Fibroblast of upper back skin (primary cell): Measurements from ENCODE around the gene STAP2.
"Not testable (repeated sequence)": the region's sequence is repeated elsewhere in the genome, so short reads cannot be mapped to it uniquely, and the experiment has no call there.

Experiments
- DNase-seq: peaks from one replicate; pipeline ENCODE4 v3.0.0-alpha.2; 2013

Gene STAP2

DNA sequence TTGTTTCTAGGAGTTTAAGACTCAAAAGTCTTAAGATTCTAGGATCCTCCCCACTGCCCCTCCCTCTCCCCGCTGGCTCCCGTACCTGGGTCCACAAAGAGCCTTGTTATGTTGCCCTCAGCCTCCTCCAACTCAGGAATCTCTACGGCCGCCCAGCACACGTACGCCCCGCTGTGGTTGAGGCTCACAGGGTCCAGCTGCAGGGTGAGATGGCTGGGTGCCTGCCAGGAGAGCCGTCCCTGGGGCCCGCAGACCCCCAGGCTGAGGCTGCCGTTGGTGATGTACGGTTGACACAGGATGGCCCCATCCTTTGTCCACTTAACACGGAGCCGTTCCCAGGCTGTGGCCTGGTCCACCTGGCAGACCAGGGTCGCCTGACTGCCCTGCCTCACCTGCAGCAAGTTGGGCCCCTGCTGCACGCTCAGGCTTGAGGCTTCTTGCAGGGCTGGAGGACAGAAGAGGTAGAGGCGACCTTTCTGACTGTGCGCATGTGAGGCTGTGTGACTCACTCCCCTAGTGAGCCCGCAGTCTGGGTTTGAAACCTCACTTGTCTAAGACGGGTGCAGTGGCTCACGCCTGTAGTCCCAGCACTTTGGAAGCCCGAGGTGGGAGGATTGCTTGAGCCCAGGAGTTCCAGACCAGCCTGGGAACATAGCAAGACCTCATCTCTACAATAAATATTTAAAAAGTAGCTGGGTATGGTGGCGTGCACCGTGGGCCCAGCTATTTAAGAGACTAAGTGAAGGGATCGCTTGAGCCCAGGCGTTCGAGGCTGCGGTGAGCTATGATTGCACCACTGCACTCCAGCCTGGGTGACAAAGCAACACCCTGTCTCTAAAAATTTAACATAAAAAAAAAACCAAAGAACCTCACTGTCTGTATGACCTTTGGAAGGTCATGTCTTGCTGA is 40.5 kb downstream of the STAP2 start:
- no peak for DNase-seq

DNA sequence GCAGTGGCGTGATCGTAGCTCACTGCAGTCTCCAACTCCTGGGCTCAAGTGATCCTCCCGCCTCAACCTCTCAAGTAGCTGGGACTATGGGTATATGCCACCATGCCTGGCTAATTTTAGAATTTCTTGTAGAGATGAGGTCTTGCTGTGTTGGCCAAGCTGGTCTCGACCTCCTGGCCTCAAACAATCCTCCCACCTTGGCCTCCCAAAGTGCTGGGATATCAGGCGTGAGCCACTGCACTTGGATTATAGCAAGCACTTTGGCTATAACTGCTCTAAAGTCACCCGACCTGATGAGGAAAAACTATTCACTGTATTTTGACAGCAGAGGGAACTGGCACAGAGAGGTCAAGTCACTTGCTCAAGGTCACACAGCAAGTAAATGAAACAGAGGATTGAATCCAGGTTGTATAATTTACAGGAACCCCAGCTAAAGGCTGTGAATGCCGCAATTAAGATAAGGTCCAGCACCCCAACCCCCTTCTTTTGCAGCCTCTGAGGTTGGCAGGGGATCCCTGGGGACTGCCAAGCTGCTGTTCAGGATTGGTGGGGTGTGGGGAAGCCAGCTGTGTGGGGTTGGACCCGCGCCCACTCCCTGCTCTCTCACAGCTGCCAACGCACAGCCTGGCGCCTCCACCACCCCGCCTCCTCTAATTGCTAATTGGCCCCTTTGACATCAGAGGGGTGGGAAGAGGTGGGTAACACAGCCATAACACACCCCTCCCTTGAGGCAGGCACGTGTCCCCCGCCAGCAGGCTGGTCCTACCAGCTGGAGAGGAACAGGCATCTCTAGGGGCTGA is 42.5 kb downstream of the STAP2 start:
- DNase-seq, result no peak

DNA sequence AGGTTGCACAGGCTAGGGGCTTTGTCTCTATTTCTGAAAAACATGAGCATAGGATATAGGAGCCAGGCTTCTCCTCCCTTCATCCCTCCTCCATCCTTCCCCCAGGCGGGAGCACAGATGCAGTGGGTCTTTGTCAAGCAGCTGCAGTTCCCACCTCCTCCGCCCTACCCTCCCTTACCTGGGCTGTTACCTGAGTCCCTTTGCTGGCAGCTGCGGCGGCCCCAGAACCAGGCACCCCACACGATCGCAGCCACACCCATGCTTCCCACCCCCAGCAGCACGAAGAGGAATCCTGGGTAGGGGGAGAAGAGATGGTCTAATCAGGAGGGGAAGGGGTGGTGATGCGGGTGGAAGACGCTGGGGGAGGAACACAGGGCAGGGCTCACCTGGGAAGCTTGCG is 44.2 kb downstream of the STAP2 start:
- no peak for DNase-seq

DNA sequence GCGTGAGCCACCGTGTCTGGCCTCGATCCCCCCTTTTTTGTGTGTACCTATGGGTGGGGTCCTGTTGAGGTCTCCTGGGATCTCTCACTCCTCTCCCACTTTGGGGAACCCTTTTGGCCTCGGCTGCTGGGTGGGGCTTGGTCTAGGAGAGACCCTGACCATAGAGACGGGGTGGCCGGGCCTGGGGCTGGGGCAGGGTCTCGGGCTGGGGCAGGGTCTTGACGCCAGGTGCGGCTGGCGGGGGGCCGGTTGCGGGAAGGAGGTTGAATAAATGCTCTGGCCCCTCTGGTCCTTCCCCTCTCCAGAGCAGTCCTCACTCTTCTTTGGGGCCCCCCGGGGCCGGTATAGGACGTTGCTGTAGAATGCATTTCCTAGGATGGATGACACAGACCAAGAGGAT is 46.1 kb downstream of the STAP2 start:
- DNase-seq, result no peak

DNA sequence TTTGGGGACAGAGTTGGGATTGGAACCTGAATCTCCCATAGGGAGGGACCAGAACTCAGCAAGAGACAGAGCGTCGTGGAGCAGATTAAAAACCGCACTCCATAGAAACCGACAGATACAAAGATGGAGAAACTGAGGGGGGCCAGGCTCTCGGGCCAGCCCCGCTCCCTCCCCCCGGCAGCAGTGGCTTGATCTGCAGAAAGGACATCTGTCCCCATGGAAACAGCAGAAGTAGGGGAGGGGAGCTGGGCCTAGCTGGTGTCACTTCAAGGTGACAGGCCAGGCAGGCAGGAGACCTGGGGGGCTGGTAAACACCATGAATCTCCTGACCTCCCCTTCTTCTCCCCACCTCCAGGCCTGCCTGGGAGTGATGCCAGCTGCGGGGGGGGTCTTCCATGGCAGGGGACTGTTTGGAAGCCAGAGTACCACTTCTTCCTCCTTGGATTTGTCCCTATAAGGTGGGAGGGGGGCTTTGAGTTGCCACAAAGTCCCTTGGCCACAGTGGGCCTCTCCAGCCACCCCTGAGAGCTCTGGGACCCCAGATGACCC is 47.4 kb downstream of the STAP2 start:
- DNase-seq, result no peak

DNA sequence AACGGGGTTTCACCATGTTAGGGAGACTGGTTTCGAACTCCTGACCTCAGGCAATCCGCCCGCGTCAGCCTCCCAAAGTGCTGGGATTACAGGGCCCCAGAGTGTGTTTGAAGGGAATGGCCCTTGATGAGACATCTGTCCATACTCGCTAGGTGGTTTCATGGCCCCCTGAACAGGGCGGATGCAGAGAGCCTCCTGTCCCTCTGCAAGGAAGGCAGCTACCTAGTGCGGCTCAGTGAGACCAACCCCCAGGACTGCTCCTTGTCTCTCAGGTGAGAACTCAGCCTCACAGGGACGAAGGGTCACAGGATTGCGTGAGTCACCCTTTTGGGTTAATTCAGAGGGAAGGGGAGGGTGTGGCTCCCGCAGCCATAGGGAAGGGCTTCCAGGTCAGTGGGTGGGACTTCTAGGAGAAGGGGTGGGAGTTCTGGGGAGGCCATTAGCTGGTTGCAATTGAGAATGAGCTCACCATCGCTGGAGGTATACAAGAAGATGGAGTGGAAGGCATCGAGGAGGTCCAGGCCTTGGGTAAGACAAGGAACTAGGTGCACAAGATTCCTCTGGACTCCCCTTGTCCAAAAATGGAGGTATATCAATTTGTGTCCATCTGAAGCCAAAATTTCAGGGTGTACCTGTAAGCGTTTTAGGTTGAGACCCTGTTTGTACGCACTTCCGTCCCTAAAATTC is 50.4 kb downstream of the STAP2 start:
- DNase-seq, result no peak

DNA sequence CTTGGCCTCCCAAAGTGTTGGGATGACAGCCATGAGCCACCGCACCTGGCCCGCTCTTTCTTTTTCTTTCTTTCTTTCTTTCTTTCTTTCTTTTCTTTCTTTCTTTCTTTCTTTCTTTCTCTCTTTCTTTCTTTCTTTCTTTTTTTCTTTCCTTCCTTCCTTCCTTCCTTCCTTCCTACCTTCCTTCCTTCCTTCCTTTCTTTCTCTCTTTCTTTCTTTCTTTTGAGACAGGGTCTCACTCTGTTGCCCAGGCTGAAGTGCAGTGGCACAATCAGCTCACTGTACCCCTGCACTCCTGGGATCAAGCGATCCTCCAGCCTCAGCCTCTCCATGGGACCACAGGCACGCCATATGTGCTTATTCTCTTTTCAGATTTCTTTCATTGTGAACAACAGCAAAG is 52.5 kb downstream of the STAP2 start:
- DNase-seq, result not testable (repeated sequence)

DNA sequence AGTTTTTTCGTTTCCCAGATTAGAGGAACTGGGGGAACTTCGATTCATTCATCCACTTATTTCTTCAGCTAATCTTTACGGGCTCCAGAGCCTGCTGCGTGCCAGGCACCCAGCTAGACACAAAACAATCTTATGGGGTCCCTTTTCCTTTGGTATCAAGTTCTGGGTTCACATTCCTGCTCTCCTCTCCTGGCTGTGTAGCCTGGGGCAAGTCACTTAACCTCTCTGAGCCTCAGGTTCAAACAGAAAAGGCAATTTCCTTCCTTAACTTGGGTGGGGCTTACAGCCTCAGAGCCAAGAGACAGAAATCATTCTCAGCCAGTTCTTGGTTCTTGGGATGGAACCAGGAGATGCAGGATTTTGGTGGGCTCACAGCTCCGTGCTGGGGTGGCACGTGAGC is 53.7 kb downstream of the STAP2 start:
- DNase-seq, result no peak

DNA sequence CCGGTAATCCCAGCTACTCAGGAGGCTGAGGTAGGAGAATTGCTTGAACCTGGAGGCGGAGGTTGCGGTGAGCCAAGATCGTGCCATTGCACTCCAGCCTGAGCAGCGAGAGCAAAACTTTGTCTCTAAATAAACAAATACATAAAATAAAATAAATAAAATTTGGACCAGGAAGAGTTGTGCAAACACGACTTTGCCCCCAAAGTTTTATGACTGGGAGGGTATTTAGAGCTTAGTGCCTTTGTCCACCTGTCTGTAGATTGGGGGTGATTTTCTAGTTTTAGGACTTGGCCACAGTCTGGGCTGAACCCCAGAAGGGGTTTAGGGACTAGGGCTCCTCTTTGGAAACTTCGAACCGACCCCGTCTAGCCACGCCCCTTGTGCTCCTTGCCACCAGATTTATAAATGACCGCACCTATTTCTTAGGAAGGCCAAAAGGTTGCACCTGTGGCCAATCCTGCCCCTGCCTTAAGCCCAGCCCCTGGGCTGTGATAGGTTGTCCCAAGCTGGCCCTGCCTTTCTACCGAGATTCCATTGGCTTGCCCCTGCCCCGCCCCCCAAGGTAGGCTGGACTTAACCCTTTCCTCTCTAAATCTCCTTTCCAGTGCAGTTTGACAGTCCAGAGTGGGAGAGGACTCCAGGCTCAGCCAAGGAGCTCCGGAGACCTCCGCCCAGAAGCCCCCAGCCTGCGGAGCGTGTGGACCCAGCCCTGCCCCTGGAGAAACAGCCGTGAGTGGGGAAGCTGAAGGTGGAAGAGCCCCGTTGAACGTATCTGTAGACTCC is 54.3 kb downstream of the STAP2 start:
- DNase-seq, result no peak

DNA sequence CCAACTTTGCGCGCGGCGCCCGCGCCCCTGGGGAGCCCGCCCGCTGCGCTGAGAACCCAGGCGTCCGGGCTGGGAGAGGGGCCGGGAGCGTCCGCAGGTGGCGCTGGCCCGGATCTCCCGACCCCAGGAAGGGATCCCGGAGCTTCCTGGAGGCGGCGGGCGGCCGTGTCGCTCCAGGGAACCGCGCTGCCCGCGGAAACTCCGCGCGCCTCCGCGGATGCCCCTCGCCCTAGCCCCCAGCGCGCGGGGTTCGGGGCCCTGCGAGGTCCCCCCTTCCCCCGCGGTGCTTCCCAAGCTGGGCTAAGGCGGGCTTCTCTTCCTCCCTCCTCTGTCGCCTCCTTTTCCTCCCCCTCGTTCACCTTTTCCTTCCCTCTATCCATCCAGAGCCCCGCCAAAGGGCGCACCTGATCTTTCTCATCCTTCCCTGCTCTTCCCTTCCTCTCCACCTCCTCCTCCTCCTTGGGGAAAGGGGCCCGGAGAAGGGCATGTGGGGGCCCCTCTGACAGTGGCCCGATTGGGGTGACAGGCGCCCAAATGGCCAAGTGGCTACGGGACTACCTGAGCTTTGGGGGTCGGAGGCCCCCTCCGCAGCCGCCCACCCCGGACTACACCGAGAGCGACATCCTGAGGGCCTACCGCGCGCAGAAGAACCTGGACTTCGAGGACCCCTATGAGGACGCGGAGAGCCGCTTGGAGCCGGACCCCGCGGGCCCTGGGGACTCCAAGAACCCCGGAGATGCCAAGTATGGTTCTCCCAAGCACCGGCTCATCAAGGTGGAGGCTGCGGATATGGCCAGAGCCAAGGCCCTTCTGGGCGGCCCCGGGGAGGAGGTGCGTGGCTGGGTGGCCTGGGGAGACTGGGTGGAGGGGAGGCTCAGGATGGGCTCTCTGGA is 58.9 kb downstream of the STAP2 start:
- DNase-seq, result no peak

DNA sequence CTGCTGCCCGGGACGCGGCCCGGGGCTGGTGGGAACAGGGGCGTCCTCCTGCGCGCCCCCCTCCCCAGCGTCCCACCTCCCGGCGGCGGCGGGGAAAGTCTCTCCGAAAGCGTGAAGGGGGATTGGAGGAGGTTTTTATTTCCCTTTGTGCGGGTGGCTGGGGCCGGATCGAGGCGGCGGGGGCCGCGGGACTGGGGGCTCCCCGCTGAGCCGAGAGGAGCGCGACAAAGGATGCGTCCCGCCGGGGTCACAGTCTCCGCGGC is 59.4 kb downstream of the STAP2 start:
- DNase-seq, result no peak

DNA sequence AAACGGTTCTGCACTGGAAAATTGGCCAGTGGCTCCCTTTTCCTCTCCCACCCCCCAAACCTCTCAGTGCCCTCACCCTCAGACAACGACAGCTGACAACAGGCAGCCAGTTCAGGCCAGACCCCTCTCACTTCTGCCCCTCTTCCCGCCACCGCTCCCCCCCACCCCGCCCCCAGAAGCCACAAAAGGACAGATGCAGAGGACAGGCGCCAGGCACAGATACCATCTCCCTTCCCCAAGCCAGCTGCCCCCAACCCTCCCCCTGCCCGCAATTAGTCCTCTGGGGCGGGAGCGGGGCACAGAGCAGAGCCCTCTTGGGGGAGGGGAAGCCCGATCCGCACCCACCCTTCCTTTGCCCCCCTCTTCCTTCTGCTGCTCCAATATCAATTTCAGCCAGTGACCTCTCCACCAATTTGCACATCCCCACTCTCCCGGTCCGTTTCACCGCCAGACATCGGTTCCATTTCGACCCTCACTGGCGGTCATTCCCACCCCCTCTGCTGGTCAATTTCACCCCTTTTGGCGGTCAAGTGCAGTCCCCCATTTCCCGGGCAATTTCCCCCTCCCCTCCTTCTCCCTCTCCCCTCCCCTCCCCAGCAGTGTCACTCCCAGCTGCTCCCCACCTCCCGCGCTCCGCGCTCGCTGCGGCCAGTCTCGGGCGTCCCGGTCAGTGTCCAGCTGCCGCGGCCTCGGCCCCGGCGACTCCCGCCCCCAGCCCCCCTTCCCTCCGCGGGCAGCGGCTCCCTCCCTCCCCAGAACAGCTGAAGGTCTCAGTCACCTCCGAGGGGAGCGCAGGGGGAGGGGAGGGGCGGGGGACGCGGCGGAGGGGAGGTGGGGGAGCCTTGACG is 60.0 kb downstream of the STAP2 start, which contains the start of gene SHD:
SHD (plus strand) TSS at position 848 of the 848 bp plus-strand sequence. CDS start 798 bp downstream, outside the sequence.
- DNase-seq, result no peak

DNA sequence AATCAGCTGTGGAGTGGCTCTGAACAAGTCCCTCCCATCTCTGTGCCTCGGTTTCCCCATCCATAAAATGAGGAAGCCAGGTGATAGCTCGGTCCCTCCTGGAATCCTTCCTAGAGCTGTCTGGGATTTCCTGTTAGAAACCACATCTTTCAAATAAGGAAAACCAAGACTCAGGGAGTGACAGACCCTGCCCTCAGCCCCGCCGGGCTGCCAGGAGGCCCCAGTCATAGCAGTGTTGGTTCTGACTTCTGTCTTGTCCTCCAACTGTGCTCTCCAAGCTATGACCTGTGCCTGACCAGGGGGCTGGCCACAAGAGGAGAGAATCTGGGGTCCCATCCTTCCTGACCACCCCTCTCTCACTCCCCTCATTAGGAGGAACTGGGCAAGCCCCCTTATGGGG is 60.6 kb downstream of the STAP2 start:
- no peak for DNase-seq

DNA sequence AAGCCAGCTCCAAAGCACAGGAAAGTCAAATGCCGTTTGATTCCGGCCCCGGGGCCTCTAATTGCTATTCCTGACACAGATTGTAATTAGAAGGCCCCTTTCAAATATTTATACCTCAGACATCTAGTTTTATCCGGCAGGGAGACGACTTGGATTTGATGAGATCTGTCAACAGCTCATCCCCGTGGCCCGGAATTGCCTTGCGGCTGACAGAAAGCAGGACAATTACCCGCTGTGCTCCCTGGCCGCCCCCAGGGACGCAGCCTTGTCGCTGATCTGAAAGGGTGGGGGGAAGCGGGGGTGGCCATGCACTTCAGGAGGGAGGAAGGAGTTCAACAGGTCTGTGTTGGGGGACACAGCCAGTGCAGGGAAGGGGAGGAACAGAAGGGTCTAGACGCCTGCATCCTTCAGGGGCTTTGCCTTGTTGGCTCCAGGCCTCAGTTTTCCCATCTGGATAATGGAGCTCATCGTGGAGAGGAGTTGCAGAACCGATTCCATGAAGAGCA is 61.4 kb downstream of the STAP2 start:
- no peak for DNase-seq

DNA sequence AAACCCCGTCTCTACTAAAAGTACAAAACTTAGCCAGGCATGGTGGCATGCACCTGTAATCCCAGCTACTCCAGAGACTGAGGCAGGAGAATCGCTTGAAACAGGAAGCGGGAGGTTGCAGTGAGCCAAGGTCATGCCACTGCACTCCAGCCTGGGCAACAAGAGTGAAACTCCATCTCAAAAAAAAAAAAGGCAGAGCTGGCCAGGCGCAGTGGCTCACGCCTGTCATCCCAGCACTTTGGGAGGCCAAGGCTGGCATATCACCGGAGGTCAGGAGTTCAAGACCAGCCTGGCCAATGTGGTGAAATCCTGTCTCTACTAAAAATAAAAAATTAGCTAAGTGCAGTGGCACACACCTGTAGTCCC is 64.3 kb downstream of the STAP2 start:
- not testable (repeated sequence) for DNase-seq
